GM18909 (cell line): ENCODE results near the gene DDX60.
A peak's percentile ranks its signal among the peaks of the same experiment; 100 is the strongest.
"Not testable (repeated sequence)": the region's sequence is repeated elsewhere in the genome, so short reads cannot be mapped to it uniquely, and the experiment has no call there.

Experiments
- ATAC-seq: cut with Tn5 transposase; IDR thresholded peaks from one replicate; pipeline ENCODE4 v1.9.1; 2021; ENCODE audit warnings: mild to moderate bottlenecking; ENCODE audit not compliant: unreplicated experiment, poor library complexity

The DDX60 gene

DNA sequence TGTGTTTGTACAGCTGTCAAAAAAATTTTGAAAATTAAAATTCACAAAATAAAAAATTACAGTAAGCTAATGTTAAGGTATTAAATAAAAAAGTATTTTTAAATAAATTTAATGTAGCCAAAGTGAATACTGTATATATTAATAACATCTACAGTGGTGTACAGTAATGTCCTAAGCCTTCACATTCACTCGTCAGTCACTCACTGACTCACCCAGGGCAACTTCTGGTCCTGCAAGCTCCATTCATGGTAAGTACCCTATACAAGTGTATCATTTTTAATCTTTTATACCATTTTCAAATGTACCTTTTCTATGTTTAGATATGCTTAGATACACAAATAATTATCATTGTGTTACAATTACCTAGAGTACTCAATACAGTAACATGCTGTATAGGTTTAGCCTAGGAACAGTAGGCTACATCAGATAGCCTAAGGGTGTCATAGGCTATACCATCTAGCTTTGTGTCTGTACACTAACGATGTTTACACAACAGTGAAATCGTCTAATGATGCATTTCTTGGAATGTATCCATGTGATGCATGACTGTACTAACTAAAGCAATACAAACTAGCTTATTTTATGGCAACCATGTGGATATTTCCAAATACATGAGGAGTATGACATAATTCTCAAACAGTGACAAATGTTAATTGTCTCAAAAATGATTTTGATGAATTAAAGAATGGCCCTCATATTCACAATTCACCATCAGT lies 13.7 kb downstream of the DDX60 start:
- ATAC-seq = no peak

DNA sequence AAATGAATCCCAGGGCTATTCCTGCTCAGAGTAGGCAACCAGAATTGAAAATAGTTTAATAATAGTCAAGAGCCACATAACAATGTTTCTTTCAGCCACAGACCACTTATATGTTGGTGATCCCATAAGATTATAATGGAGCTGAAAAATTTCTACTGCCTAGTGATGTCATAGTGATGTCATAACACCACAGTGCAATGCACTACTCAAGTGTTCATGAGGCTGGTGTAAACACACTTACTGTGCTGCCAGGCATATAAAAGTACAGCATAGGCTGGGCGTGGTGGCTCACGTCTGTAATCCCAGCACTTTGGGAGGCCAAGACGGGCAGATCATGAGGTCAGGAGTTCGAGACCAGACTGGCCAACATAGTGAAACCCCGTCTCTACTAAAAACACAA lies 15.1 kb downstream of the DDX60 start:
- ATAC-seq = not testable (repeated sequence)

DNA sequence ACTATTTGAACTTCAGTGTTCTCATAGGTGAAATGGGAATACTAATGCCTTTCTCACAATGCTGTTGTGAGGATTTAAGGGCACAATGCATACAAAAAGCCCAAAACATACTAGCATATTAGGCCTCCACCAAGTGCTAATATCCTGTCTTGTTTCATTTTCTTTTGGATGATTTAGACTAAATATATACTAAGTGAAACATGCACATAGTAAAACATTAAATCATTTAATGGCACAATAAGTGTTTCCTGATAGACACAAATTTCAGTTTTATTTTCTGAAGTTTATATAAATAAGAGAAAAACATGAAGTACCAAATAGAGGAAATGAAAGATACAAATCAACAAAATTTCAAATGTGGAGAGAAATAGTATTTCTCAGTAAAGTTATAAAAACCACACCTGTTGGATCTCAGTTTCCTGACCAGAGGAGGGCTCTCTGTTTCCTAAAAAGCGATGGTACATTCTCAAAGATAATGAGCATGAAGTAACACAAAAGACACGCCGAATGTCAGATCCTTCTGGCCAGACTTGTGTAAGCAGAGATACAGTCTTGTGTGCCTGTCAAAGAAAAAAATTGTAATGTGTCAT lies 25.1 kb downstream of the DDX60 start:
- peak; percentile 70 for ATAC-seq

DNA sequence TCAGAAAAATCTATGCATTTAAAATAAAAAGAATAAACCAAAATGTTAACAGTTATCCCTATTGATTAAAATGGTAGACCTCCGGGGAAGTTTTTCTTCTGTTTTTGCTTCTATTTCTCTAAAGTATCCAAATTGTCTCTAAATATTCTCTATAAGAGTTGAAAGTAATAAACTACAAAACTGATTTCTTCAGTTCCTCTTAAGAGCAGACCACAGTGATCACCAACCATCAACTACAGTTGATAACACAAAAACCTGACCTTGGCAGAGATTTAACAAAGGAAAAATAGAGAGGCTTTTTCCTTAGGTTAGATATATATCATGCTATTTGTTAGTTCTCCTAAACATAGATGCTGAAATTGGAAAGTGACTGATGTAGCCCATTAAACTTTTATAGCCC lies 27.3 kb downstream of the DDX60 start:
- no peak for ATAC-seq

DNA sequence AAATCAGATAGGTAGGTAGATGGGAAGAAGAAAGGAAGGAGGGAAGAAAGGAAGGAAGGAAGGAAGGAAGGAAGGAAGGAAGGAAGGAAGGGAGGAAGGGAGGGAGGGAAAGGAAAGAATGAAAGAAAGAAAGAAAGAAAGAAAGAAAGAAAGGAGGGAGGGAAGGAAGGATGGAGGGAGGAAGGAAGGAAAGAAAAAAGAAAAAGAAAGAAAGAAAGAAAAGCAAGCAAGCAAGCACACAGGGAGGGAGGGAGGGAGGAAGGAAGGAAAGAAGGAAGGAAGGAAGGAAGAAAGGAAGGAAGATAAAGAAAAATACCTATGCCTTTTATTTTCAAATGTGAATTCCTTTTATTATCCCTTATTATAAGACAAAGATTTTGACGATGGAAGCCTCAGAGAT lies 32.7 kb downstream of the DDX60 start:
- not testable (repeated sequence) for ATAC-seq

DNA sequence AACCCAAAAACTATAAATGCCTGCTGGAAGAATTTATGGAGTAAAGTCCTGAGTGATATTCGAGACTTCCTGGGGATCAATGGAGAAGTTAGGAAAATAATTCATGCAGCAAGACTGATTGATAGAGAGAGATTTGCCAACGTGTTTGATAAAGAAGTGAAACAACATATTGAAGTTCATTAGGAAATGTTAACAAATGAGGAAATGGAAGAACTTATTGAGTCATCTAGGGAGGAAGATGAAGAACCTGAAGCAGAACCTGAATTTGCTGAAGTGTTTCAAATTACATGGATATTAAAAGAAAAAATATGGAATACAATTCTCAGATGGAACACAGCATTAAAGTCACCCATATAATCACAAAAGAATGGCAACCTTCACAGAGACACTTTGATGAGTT lies 39.0 kb downstream of the DDX60 start:
- ATAC-seq = no peak

DNA sequence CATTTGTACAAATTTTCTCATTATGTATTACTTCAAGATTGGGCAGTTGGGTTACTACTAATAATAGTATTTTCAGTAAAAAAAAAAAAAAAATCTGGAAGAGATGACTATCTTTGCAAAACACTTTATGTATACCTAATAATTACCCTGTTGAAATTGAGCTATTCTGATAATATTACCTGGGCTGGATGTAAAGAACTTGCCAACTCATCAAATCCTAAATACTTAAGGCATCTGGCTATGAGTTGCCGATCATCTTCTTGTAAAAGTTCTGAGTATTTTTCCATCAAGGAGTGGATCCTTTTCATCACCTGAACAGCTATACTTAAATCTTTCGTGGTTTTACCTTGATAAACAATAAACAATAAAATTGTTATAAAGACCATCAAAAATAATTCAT lies 42.7 kb downstream of the DDX60 start:
- ATAC-seq = no peak

DNA sequence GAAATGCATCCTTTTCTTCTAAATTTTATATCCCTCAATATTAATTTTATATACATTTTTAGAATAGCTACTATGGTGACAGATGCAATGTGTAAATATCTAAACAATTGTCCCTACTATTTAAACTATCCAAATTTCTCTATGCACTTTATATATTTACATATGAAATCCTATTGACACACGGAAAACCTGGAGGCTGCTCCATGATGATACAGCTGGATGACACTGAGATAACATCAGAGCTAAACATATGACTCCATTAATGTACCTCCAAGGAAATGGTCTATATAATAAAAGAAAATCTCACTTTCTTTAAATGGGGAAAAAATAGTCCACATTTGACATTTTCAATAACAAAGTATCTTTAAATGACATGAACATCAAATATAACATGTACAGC lies 43.7 kb downstream of the DDX60 start:
- no peak for ATAC-seq

DNA sequence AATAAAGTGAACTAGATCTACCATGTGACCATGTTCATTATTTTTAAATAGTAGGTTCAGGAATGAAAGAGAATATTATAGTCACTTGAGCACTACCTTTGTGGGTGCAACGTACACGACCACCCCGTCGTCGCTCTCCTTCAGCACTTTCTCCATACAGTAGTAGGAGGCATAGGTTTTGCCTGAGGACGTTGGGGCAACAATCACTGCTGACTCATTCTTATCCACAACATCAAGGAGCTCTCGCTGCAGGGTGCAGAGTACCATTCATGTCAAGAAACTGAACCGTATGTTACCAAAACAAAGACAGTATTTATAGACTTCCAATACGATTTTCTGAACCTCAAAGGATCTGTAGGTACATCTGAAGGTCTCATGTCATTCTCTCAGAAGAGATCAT lies 44.7 kb downstream of the DDX60 start:
- no peak for ATAC-seq

DNA sequence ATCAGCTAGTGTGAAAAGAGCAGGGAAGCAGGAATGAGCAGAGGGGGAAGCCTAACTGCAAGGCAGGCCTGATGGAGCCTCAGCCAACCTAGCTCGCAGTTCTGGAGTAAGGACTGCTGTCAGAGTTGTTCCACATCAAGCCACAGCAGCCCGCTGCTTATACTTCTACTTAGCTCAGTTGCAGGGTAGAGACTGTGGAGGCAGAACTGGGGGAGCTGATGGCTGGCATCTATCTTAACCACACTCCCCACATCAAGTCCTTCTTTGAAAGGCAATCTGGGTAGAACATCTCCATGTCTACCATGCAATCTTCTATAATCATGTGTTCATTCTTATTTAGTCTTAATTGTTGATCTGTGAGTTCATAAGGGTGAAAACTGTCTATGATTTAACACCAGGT lies 46.1 kb downstream of the DDX60 start:
- ATAC-seq = no peak

DNA sequence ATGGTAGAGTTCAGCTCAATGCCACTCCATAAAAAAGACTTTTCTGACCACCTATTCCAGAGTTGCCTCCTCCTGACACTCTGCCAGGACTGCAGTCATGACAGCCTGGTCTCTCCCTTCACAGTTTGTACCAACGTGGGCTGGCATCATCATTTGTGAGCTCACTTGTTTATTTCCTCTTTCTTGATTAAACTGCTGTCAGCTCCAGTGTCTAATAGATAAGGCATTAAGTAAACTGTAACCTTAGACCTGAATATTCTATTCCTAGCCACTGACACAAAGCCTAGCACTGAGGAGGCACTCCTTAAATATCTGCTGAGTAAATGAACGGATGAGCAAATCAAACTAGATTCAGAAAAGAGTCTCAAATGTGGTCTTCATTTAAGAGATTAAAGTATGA lies 48.7 kb downstream of the DDX60 start:
- ATAC-seq = no peak

DNA sequence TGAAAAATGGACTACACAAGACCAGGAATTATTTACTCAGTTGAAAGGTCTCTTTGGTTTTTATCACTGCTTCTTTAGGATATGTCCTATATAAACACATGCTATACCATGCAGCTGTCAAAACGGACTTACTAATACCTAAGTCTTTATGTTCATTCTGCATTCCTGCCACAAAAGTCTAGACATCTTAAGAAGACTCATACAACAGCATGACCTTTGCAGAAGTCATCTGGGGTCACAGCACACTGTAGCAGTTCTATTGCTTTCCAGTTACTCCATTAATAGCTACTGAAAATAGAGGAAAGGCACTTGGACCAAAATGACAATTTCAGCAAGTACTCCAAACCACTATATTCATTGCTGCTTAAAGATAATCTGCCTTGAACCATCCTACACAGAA lies 53.2 kb downstream of the DDX60 start:
- ATAC-seq = no peak

DNA sequence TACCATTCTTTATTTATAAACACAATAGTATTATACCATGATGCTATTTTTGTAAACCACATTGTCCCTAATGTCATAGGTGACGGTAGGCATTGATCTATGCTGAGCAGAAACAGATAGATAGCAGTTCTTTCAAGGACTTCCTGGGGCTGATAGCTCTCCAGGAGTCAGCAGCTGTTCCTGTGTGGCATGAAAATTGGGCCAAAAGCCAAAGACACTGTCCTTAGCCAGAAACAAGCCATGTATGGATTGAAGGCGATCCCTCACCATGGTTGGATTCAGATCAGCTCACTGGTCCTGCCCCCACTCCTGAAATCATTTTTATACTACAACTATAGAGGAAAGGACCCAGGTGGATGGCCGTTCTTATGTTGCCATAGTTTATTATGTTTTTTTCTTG lies 53.6 kb downstream of the DDX60 start:
- ATAC-seq = no peak

DNA sequence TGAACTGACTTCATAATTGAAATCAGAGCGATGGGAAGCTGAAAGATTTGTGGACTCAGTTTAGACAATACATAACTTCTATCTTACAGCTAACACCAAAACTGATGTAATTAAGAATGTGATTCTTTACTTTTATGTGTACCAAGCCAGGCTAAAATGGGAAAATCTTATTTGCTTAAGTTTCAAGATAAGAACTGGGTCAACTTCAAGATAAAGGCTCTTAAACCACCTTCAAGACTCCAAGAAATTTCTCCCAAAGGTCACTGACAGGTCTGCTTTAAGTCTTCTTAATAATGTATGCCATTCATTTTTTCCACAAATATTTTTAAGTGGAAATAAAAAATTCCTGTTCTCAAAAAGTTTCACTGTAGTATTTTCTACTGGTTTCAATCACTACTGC lies 55.5 kb downstream of the DDX60 start:
- no peak for ATAC-seq

DNA sequence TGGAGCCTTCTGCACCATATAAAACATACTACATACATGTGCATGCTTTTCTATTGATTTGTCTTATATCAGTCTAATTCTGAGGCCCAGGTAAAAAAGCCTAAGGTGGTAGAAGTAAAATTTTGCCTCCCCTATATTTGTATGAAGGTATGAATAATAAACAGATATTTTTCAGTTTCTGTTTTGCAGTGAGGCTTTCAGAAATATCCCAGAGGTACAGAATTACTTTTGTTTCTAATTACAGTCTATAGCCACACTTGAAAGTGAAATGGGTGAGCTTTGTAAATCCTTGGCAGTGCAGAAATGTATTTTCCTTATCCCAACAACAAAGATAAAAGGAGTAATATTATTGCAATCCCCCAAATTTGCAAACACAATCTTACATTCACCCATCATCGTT lies 59.5 kb downstream of the DDX60 start:
- no peak for ATAC-seq

DNA sequence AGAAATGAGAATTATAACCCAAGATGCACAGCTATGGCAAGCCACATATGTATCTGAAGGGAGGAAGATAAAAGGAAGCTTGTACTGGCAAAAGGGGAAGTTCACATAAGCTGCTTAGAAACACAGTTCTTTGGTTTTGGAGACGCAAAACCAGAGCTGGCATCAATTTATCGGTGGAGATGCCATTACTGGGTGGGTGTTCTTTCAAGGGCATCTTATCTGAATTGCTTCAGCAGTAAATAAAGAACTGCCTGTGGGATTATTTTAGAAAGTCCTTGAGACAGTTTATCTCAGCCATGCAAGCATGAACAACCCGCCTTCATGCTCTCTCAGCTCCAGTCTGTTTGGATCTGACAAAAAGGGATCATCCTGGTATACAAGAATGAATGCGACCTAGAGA lies 60.8 kb downstream of the DDX60 start:
- no peak for ATAC-seq

DNA sequence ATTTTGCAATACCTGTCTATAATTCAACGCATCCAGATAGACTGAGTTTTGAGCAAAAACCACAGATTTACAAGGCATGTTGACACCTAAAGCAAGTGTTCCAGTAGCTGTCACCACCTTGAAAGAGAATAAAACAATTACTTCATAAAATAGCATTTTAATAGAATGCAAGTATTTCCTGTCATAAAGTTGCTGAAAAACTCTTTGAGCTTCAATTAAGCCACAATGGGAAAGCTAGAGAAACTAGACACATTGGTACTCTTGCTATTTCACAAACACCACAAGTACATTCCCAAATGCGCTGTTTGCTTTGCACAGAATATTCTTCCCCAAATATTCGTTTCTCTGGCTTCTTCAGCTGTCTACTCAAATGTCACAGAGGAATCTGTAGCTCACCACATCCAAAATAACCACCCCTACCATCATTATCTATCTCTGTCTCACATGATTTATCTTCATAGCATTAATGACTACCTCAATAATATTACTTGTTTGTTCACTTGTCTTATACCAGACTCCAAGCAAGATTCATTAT lies 70.3 kb downstream of the DDX60 start:
- no peak for ATAC-seq

DNA sequence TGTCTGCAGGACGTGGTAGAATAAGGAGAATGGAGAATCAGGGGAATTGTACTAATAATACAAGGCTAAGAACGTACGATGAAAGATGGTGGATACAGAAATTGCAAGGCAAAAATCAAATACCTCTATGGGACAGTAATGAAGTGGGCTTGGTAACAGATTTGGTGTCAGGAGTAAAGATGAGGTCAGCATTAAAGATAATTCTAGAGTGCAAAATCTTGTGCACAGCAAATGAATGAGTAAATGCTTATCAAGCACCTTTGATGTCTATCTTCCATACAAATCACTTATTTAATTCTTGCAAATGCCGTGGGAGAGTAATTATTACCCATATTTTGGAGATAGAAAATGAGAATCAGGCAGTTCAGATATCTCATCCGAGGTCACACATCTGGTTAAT lies 70.9 kb downstream of the DDX60 start:
- no peak for ATAC-seq

DNA sequence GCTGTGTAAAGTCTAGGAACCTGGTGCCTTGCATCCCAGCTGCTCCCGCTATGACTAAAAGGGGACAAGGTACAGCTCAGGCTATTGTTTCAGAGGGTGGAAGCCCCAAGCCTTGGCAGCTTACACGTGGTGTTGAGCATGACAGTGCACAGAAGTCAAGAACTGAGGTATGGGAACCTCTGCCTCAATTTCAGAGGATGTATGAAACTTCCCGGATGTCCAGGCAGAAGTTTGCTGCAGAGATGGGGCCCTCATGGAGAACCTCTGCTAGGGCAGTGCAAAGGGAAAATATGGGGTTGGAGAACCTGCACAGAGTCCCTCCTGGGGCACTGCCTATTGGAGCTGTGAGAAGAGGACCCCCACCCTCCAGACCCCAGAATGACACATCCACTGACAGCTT lies 76.6 kb downstream of the DDX60 start:
- ATAC-seq = no peak

DNA sequence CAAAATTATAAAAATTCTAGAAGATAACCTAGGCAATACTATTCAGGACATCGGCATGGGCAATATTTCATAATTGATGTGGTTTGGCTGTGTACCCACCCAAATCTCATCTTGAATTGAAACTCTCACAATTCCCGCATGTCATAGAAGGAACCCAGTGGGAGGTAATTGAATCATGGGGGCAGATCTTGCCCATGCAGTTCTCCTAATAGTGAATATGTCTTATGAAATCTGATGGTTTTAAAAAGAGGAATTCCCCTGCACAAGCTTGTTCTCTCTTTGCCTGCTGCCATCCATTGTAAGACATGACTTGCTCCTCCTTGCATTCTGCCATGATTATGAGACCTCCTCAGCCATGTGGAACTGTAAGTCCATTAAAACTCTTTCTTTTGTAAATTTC lies 77.7 kb downstream of the DDX60 start:
- no peak for ATAC-seq

DNA sequence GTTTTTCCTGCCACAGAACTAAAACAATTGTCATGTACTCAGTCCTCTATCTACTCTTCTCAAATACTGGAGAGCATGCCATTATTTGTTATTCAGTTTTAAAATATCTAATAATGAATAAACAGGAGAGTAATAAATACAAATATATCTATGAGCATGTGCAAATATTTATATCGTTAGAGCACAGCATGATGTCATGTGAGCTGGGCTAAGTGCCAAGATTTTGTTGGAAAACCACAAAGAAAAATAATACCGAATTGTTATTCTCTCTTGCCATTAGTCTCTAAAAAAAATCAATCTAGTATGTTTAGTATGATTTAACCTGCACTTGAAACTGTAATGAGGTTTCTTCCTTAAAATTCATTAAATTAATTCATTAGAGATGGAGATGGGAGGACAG lies 97.3 kb downstream of the DDX60 start:
- no peak for ATAC-seq

DNA sequence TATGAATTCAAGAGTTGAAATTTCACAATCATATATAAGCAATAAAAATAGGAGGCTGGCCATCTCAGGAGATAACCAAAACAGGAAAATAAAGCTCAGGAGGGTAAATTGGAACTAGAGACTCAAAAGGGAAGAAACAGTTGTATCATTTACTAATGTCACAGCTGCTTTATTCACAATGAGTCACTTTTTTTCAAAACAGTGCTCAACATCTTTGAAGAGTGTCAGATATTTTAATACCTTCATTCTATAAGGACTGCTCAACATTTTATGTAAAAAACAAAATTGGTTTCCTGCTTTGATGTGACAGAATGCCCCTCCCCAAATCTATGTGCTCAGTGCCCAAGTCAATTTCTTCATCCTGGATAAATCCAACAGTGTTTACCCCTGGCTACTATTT lies 97.7 kb downstream of the DDX60 start:
- no peak for ATAC-seq
